Neuronal stem cell (in vitro differentiated cells): ENCODE data around the gene SCFD2.

Experiments used
- DNase-seq: peaks from one replicate; pipeline ENCODE4 v3.0.0-alpha.2; 2013; ENCODE audit warnings: low spot score
- H2AFZ ChIP-seq: one replicate; pipeline ENCODE4 v1.6.1; 2013; ENCODE audit warnings: mild to moderate bottlenecking, low read length, inconsistent platforms
- H2AK5ac ChIP-seq: 2 replicates; pipeline ENCODE4 v1.6.1; 2013; ENCODE audit warnings: low read depth, mild to moderate bottlenecking, inconsistent platforms, low read length, moderate library complexity, mixed read lengths
- H2BK120ac ChIP-seq: 2 replicates; pipeline ENCODE4 v1.6.1; 2013; ENCODE audit warnings: low read depth, mild to moderate bottlenecking, inconsistent platforms, low read length, moderate library complexity, mixed read lengths
- H2BK12ac ChIP-seq: one replicate; pipeline ENCODE4 v1.6.1; 2013; ENCODE audit warnings: low read length, inconsistent platforms
- H2BK15ac ChIP-seq: 2 replicates; pipeline ENCODE4 v1.6.1; 2013; ENCODE audit warnings: mild to moderate bottlenecking, low read length, inconsistent platforms, mixed read lengths
- H2BK5ac ChIP-seq: one replicate; pipeline ENCODE4 v1.6.1; 2013; ENCODE audit warnings: inconsistent platforms, mild to moderate bottlenecking, low read length, moderate library complexity
- H3K14ac ChIP-seq: one replicate; pipeline ENCODE4 v1.6.1; 2013; ENCODE audit warnings: low read length, inconsistent platforms
- H3K18ac ChIP-seq: 2 replicates; pipeline ENCODE4 v1.6.1; 2013; ENCODE audit warnings: low read length, inconsistent platforms
- H3K23ac ChIP-seq: 2 replicates; pipeline ENCODE4 v1.6.1; 2013; ENCODE audit warnings: low read depth, mild to moderate bottlenecking, mixed read lengths, low read length, inconsistent platforms; ENCODE audit not compliant: poor library complexity
- H3K27ac ChIP-seq: replicated peaks from 3 replicates; pipeline ENCODE4 v1.5.1; 2013; ENCODE audit warnings: low read length, inconsistent platforms
- H3K27me3 ChIP-seq, 3 experiments: 2 replicates each; pipeline ENCODE4 v1.6.1; 2013; ENCODE audit warnings: low read length in 3 of 3, mild to moderate bottlenecking in 2 of 3, inconsistent platforms in 1 of 3, low read depth in 1 of 3, mixed read lengths in 1 of 3, moderate library complexity in 1 of 3; ENCODE audit not compliant: control insufficient read depth in 3 of 3, insufficient read depth in 3 of 3
- H3K36me3 ChIP-seq, 2 donors: replicated peaks in 1 of 2; 2 replicates each; pipeline ENCODE4 v1.6.1; 2013; ENCODE audit warnings: low read length in 2 of 2; ENCODE audit not compliant: control insufficient read depth in 2 of 2, insufficient read depth in 2 of 2
- H3K4ac ChIP-seq: 2 replicates; pipeline ENCODE4 v1.6.1; 2013; ENCODE audit warnings: inconsistent platforms, mild to moderate bottlenecking, low read length, moderate library complexity
- H3K4me1 ChIP-seq, 2 donors: 1 replicate in 1 of 2; 2 replicates in 1 of 2; pipeline ENCODE4 v1.6.1; 2013; ENCODE audit warnings: low read length in 2 of 2, low read depth in 1 of 2; ENCODE audit not compliant: control insufficient read depth in 2 of 2, insufficient read depth in 1 of 2
- H3K4me2 ChIP-seq: one replicate; pipeline ENCODE4 v1.6.1; 2013; ENCODE audit warnings: mild to moderate bottlenecking, low read length, inconsistent platforms; ENCODE audit not compliant: insufficient read depth, poor library complexity, severe bottlenecking
- H3K4me3 ChIP-seq, 2 donors: 2 replicates each; pipeline ENCODE4 v1.5.1; 2013; ENCODE audit warnings: low read length in 2 of 2, mild to moderate bottlenecking in 2 of 2, inconsistent platforms in 1 of 2, moderate library complexity in 1 of 2
- H3K79me1 ChIP-seq: one replicate; pipeline ENCODE4 v1.6.1; 2013; ENCODE audit warnings: low read depth, mild to moderate bottlenecking, inconsistent platforms, low read length, moderate library complexity
- H3K9ac ChIP-seq: one replicate; pipeline ENCODE4 v1.6.1; 2013; ENCODE audit warnings: mild to moderate bottlenecking, low read depth, low read length, inconsistent platforms; ENCODE audit not compliant: poor library complexity
- H3K9me3 ChIP-seq, 2 donors: replicated peaks in 1 of 2; 2 replicates each; pipeline versions ENCODE3 to v1.6.1; 2013; ENCODE audit warnings: low read length in 2 of 2, mild to moderate bottlenecking in 2 of 2, inconsistent platforms in 1 of 2, low read depth in 1 of 2, mixed read lengths in 1 of 2, moderate library complexity in 1 of 2; ENCODE audit not compliant: control insufficient read depth in 2 of 2, insufficient read depth in 1 of 2
- H4K8ac ChIP-seq: one replicate; pipeline ENCODE4 v1.6.1; 2013; ENCODE audit warnings: low read depth, mild to moderate bottlenecking, inconsistent platforms, low read length, moderate library complexity
- H4K91ac ChIP-seq: one replicate; pipeline ENCODE4 v1.6.1; 2013; ENCODE audit warnings: low read length, low read depth, mild to moderate bottlenecking, inconsistent platforms; ENCODE audit not compliant: poor library complexity
- WGBS, 2 donors: extraction: QIAGEN DNeasy Blood & Tissue Kit; methylation state at CpG; one replicate each; pipeline ENCODE4 v1.1.7; 2013; ENCODE audit warnings: missing lambda C conversion rate in 2 of 2, mixed read lengths in 1 of 2; ENCODE audit not compliant: insufficient read length in 2 of 2, insufficient replicate concordance in 1 of 2; ENCODE audit errors: extremely low coverage in 2 of 2; 5-methylcytosine and 5-hydroxymethylcytosine counted together

The SCFD2 gene

DNA sequence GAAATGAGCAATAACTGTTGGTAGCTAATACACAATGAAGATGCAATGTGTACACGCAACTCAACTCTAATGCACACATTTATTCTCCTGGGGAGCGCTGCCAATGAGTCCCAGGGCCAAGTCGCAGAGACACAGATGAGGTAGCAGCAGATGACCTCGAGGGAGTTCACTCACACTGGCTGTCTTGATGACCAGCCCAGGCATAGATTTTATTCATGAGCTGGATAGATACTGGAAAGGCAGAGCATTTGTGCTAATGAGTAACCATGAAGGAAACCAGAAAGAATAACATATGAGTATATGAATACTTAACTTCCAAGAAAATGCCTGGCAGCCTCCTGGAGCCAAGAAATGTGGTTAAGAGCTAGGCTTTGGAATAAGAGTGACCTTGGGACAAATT, 461.4 kb downstream of the SCFD2 start:
- H3K4me3 ChIP-seq: no peak overlapping the region
- no peak overlapping the region for H3K9ac ChIP-seq
- H4K91ac ChIP-seq: no peak overlapping the region
- no peak overlapping the region for H3K23ac ChIP-seq
- no peak overlapping the region for H3K4ac ChIP-seq
- H4K8ac ChIP-seq: no peak overlapping the region
- H2AFZ ChIP-seq: no peak overlapping the region
- H3K18ac ChIP-seq: no peak overlapping the region
- no peak overlapping the region for H2BK15ac ChIP-seq
- H3K79me1 ChIP-seq: no peaks in the 10 kb centered on the region
- no peak overlapping the region for H2BK12ac ChIP-seq
- peak overlapping the region; percentile 16 for H2BK120ac ChIP-seq
- no peak overlapping the region for H3K14ac ChIP-seq
- no peaks in the 10 kb centered on the region for H3K27me3 ChIP-seq
- no peak overlapping the region for H2BK5ac ChIP-seq
- no peak for DNase-seq
- no peaks in the 10 kb centered on the region for H3K36me3 ChIP-seq
- H3K9me3 ChIP-seq: peaks cover 4 to 5% of the 10 kb centered on the region in 2 donors
- no peak overlapping the region for H2AK5ac ChIP-seq
- no peak overlapping the region for H3K27ac ChIP-seq
- H3K4me2 ChIP-seq: no peak overlapping the region
- peaks cover 0 to 4% of the 10 kb centered on the region in 2 donors for H3K4me1 ChIP-seq
- WGBS, 2 donors: no CpG with 5 or more reads among the region's 4 CpGs

DNA sequence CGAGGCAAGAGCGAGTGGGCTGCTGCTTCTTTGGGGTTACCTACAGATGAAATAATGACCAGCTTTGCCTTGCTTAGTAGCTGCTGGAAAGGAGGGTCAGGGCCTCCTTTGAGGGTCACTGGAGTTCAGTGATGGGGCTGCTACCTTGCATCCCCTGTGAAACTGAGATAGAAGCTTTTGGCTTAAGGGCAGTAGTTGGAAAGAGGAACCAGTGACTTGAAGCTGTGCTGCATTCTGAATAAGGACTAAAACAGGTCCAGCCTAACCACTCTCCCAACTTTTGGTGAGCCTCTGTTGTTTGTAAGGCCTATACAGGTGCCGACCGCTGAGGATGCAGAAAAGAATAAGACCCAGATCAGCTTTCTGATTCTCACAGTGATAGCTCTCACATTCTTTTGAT, 462.6 kb downstream of the SCFD2 start:
- no peak overlapping the region for H2BK120ac ChIP-seq
- no peak overlapping the region for H2BK15ac ChIP-seq
- no peak overlapping the region for H4K91ac ChIP-seq
- H3K4me2 ChIP-seq: no peak overlapping the region
- WGBS, 2 donors: no CpG with 5 or more reads among the region's 4 CpGs
- no peak overlapping the region for H3K9ac ChIP-seq
- no peak overlapping the region for H3K14ac ChIP-seq
- no peaks in the 10 kb centered on the region for H3K36me3 ChIP-seq
- peaks cover 0 to 4% of the 10 kb centered on the region in 2 donors for H3K4me1 ChIP-seq
- no peak overlapping the region for H3K4me3 ChIP-seq
- H4K8ac ChIP-seq: no peak overlapping the region
- H3K27ac ChIP-seq: no peak overlapping the region
- H3K27me3 ChIP-seq: no peaks in the 10 kb centered on the region
- H3K9me3 ChIP-seq: peaks cover 4 to 5% of the 10 kb centered on the region in 2 donors
- H2BK5ac ChIP-seq: no peak overlapping the region
- H2AFZ ChIP-seq: no peak overlapping the region
- H2AK5ac ChIP-seq: no peak overlapping the region
- H3K23ac ChIP-seq: no peak overlapping the region
- no peak overlapping the region for H3K18ac ChIP-seq
- no peak overlapping the region for H2BK12ac ChIP-seq
- no peaks in the 10 kb centered on the region for H3K79me1 ChIP-seq
- no peak for DNase-seq
- no peak overlapping the region for H3K4ac ChIP-seq

DNA sequence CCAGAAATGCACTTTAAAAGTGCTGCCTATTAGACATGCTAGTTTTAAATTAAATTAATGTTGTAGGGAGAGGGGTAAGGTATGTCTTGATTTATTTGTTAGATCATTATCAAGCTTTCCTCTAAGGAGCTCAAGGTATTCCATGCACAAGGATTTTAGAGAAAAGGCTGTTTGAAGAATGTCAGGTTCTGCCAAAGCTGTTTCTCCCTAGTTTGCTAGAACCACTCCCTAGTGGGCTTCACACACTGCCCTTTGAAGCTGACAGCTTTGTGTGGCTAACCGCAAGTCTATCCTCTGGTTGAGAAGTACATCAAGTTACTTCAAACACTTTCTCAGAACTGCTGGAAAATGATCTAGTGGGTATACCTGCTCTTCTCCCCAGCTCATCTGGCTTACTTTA, 471.4 kb downstream of the SCFD2 start:
- no peak overlapping the region for H2AK5ac ChIP-seq
- no peak overlapping the region for H3K14ac ChIP-seq
- no peaks in the 10 kb centered on the region for H3K9me3 ChIP-seq
- H2AFZ ChIP-seq: no peak overlapping the region
- no peak overlapping the region for H4K8ac ChIP-seq
- no peak overlapping the region for H3K23ac ChIP-seq
- H3K36me3 ChIP-seq: no peaks in the 10 kb centered on the region
- H3K27me3 ChIP-seq: no peaks in the 10 kb centered on the region
- DNase-seq: no peak
- H3K27ac ChIP-seq: no peak overlapping the region
- H3K18ac ChIP-seq: no peak overlapping the region
- peaks cover 2 to 12% of the 10 kb centered on the region in 2 donors for H3K4me1 ChIP-seq
- no peak overlapping the region for H2BK12ac ChIP-seq
- H3K9ac ChIP-seq: no peak overlapping the region
- H4K91ac ChIP-seq: no peak overlapping the region
- H3K4ac ChIP-seq: no peak overlapping the region
- no peak overlapping the region for H3K4me2 ChIP-seq
- no peak overlapping the region for H3K4me3 ChIP-seq
- no peak overlapping the region for H2BK120ac ChIP-seq
- no peak overlapping the region for H2BK5ac ChIP-seq
- WGBS, 2 donors: no CpG with 5 or more reads among the region's 1 CpG
- H3K79me1 ChIP-seq: no peaks in the 10 kb centered on the region
- H2BK15ac ChIP-seq: no peak overlapping the region

DNA sequence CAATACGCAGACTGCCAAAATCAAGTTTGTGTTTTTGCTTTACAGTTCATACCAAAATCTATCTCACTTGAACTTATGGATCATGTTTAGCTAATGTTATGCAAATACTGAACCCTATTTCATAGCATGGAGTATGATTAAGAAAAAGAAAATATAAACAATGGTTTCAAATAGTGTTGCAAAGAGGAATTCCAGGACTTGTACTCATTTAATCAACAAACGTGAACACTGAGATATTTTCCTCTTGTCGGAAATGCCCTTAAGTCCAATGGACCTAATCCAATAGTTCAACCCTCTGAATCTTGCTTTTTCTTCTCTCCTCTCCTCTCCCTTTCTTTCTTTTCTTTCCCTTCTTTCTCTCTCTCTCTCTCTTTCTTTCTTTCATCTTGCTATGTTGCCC, 473.0 kb downstream of the SCFD2 start:
- DNase-seq: no peak
- H3K4ac ChIP-seq: no peak overlapping the region
- H3K14ac ChIP-seq: no peak overlapping the region
- H3K27ac ChIP-seq: no peak overlapping the region
- H3K4me2 ChIP-seq: no peak overlapping the region
- no peak overlapping the region for H3K18ac ChIP-seq
- H3K79me1 ChIP-seq: no peaks in the 10 kb centered on the region
- H4K91ac ChIP-seq: no peak overlapping the region
- H2BK12ac ChIP-seq: no peak overlapping the region
- H3K23ac ChIP-seq: no peak overlapping the region
- H2AFZ ChIP-seq: no peak overlapping the region
- no peaks in the 10 kb centered on the region for H3K9me3 ChIP-seq
- no peak overlapping the region for H2BK120ac ChIP-seq
- no peak overlapping the region for H2BK5ac ChIP-seq
- H2AK5ac ChIP-seq: no peak overlapping the region
- no peak overlapping the region for H4K8ac ChIP-seq
- no peak overlapping the region for H2BK15ac ChIP-seq
- H3K36me3 ChIP-seq: no peaks in the 10 kb centered on the region
- no CpG with 5 or more reads among the region's 3 CpGs for WGBS, 2 donors
- H3K27me3 ChIP-seq: no peaks in the 10 kb centered on the region
- H3K9ac ChIP-seq: no peak overlapping the region
- peaks cover 2 to 12% of the 10 kb centered on the region in 2 donors for H3K4me1 ChIP-seq
- no peak overlapping the region for H3K4me3 ChIP-seq
